HCT116 (cell line): ENCODE data around the gene SULT2B1. TPM values are rescaled to one million over a fixed set of nuclear protein-coding genes. Genes with fewer than 3 reads are reported as not detected.

Experiments
- ATAC-seq: fragments of 200-7000 bp; cut with Tn5 transposase; 2 replicates; pipeline ENCODE4 v1.9.1; 2020; ENCODE audit warnings: mild to moderate bottlenecking, moderate library complexity
- BruUV-seq: library from RNA; stranded (reverse); fragments of 400-500 nt; replicated peaks from 2 replicates; lab custom pipeline; 2021; lab: Mats Ljungman, UMichigan
- CTCF ChIA-PET: fragments of 300-600 bp; sonication (Branson Sonifier 250); formaldehyde crosslinking; loops from one replicate; lab custom pipeline; 2021; ENCODE audit warnings: antibody characterized with exemption; lab: Charles Lee
- POLR2A ChIA-PET: fragments of 300-600, 350-600 bp; sonication (Branson Sonifier 250); formaldehyde crosslinking; loops from one replicate; lab custom pipeline; 2021; ENCODE audit warnings: antibody characterized with exemption; lab: Charles Lee
- RAD21 ChIA-PET, 2 experiments: fragments of 300-600 bp; sonication (Branson Sonifier 250); formaldehyde crosslinking; loops; one replicate each; lab custom pipeline; 2023; ENCODE audit warnings: low total read pairs in 2 of 2; ENCODE audit not compliant: uncharacterized antibody in 2 of 2, unreplicated experiment in 2 of 2, low non-redundant PET in 1 of 2; lab: Charles Lee
- DNase-seq: peaks from one replicate; pipeline ENCODE4 v3.0.0-alpha.2; 2010; ENCODE audit warnings: low read depth, low spot score
- H2AFZ ChIP-seq: fragments of 200-600 bp; shearing (Covaris generic), sonication (generic); 2 replicates; pipeline ENCODE4 v1.6.1; 2017; ENCODE audit warnings: low read depth, mixed run types, mixed read lengths, antibody characterized with exemption, low read length; ENCODE audit not compliant: poor library complexity, severe bottlenecking
- H3K27ac ChIP-seq: 2 replicates; pipeline ENCODE4 v1.5.1; 2012; ENCODE audit warnings: low read depth, low read length
- H3K27me3 ChIP-seq: fragments of 200-600 bp; sonication (generic); 2 replicates; pipeline ENCODE4 v1.6.1; 2016; ENCODE audit warnings: mixed run types, low read length, mixed read lengths; ENCODE audit not compliant: insufficient read depth
- H3K36me3 ChIP-seq, 2 experiments: fragments of 200-500 bp in 1 of 2; fragments of 200-600 bp in 1 of 2; sonication (Bioruptor generic) in 1 of 2; sonication (generic) in 1 of 2; 2 replicates each; pipeline versions ENCODE4 v1.5.1 to v1.6.1; 2014 to 2016; ENCODE audit warnings: low read length in 2 of 2, inconsistent platforms in 1 of 2, mixed read lengths in 1 of 2, mixed run types in 1 of 2; ENCODE audit not compliant: insufficient read depth in 2 of 2, control insufficient read depth in 1 of 2
- H3K4me1 ChIP-seq, 2 experiments: fragments of 200-600 bp in 1 of 2; sonication (generic) in 1 of 2; 2 replicates each; pipeline versions ENCODE4 v1.5.1 to v1.6.1; 2012 to 2017; ENCODE audit warnings: low read length in 2 of 2, inconsistent platforms in 1 of 2, mild to moderate bottlenecking in 1 of 2, mixed read lengths in 1 of 2, mixed run types in 1 of 2, moderate library complexity in 1 of 2; ENCODE audit not compliant: insufficient read depth in 2 of 2, control insufficient read depth in 1 of 2
- H3K4me2 ChIP-seq: fragments of 200-600 bp; sonication (generic); 2 replicates; pipeline ENCODE4 v1.6.1; 2017; ENCODE audit warnings: mixed run types, low read length, mixed read lengths
- H3K4me3 ChIP-seq, 2 experiments: fragments of 200-600 bp in 1 of 2; sonication (generic) in 1 of 2; replicated peaks in 1 of 2; 2 replicates each; pipeline ENCODE4 v1.5.1; 2011 to 2016; ENCODE audit warnings: low read length in 2 of 2, control low read depth in 1 of 2, low read depth in 1 of 2, mild to moderate bottlenecking in 1 of 2, mixed read lengths in 1 of 2, mixed run types in 1 of 2
- H3K79me2 ChIP-seq: fragments of 200-600 bp; sonication (generic); 2 replicates; pipeline ENCODE4 v1.6.1; 2017; ENCODE audit warnings: mild to moderate bottlenecking, mixed run types, low read length, moderate library complexity, mixed read lengths; ENCODE audit not compliant: insufficient read depth
- H3K9ac ChIP-seq: fragments of 200-600 bp; sonication (generic); 2 replicates; pipeline ENCODE4 v1.6.1; 2016; ENCODE audit warnings: low read length, mixed read lengths
- H3K9me2 ChIP-seq: fragments of 200-600 bp; sonication (generic), shearing (Covaris generic); 2 replicates; pipeline ENCODE4 v1.6.1; 2017; ENCODE audit warnings: mixed run types, mild to moderate bottlenecking, moderate library complexity; ENCODE audit not compliant: insufficient read depth
- H3K9me3 ChIP-seq, 2 experiments: fragments of 200-500 bp in 1 of 2; fragments of 200-600 bp in 1 of 2; sonication (Bioruptor generic) in 1 of 2; sonication (generic) in 1 of 2; 2 replicates each; pipeline ENCODE4 v1.6.1; 2014 to 2017; ENCODE audit warnings: low read length in 2 of 2, mixed read lengths in 2 of 2, inconsistent platforms in 1 of 2, low read depth in 1 of 2, mild to moderate bottlenecking in 1 of 2, mixed run types in 1 of 2, moderate library complexity in 1 of 2; ENCODE audit not compliant: control insufficient read depth in 1 of 2, insufficient read depth in 1 of 2
- H4K20me1 ChIP-seq: fragments of 200-600 bp; sonication (generic), shearing (Covaris generic); 2 replicates; pipeline ENCODE4 v1.6.1; 2017; ENCODE audit warnings: mixed run types, mild to moderate bottlenecking, moderate library complexity; ENCODE audit not compliant: insufficient read depth
- EZH2 ChIP-seq: fragments of 200-600 bp; sonication (generic); IDR thresholded peaks from 2 replicates; pipeline ENCODE4 v1.6.1; 2017; ENCODE audit warnings: antibody characterized with exemption, mixed run types
- MAX ChIP-seq: IDR thresholded peaks from 2 replicates; pipeline ENCODE4 v1.6.1; 2012
- POLR2A ChIP-seq: IDR thresholded peaks from 2 replicates; pipeline ENCODE4 v1.7.0; 2011; ENCODE audit warnings: borderline replicate concordance; ENCODE audit not compliant: insufficient read depth, insufficient read length; ENCODE audit errors: extremely low read depth
- POLR2AphosphoS5 ChIP-seq: IDR thresholded peaks from 2 replicates; pipeline ENCODE4 v1.6.1; 2011; ENCODE audit warnings: mild to moderate bottlenecking, low read depth, low read length, moderate library complexity
- RAD21 ChIP-seq: IDR thresholded peaks from 2 replicates; pipeline ENCODE4 v1.6.1; 2012; ENCODE audit warnings: low read depth, mild to moderate bottlenecking
- ZFX ChIP-seq: fragments of 450-650 bp; IDR thresholded peaks from 2 replicates; pipeline ENCODE4 v1.6.1; 2017
- ZNF274 ChIP-seq: fragments of 200-500 bp; sonication (Bioruptor generic); IDR thresholded peaks from 2 replicates; pipeline ENCODE4 v1.6.1; 2014; ENCODE audit warnings: mild to moderate bottlenecking, low read depth, low read length, inconsistent platforms
- intact Hi-C: fragments of 100-400 bp; cut with micrococcal nuclease; formaldehyde crosslinking; loops from 2 replicates; pipeline ENCODE4 v1.10.0; 2022
- total RNA-seq: library from RNA; stranded (reverse); gene quantifications from one replicate; pipeline ENCODE4 v1.2.1, GENCODE V29; 2021; ENCODE audit not compliant: unreplicated experiment
- TF ChIP-seq, protein P1 (sequence below): IDR thresholded peaks from 2 replicates; pipeline ENCODE4 v1.6.1; 2012

Gene SULT2B1
- total RNA-seq, 1 experiment from 2014 or later = 4.8 TPM

DNA sequence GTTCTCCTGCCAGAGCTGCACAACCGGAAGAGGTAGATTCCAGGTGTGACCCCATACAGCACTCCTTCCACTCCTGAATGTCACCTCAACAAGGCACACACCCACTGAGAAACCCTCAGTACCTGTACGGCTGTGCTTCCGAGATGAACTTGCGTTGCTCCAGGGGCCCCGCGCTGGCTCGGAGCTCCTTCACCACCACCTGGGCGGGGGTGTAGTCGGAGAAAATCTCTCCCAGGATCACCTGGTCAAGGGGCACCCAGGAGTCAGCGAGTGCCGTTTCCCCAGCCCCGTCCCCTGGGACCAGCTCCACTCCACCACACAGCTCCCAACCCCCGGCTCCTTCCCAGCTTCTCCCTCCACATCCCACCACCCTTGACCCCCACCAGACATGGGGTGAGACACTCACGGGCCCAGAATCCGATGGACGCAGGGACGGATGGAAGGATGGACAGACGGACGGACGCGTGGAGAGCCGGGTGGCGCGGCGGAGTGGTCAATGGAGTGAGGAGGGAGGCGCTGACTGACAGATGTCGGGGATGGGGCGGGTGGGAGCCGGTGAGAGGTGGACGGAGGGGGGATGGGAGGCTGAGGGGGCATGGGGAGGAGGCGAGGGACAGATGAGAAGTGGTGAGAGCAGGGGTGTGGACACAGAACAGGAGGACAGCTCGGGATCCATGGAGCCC, 43.1 kb upstream of the SULT2B1 start (continued):
- TF ChIP-seq EZH2 (no peak), ZNF274 (no peak), MAX (no peak), POLR2A (no peak), RAD21 (no peak), ZFX (no peak)
- TF ChIP-seq, protein P1, sequence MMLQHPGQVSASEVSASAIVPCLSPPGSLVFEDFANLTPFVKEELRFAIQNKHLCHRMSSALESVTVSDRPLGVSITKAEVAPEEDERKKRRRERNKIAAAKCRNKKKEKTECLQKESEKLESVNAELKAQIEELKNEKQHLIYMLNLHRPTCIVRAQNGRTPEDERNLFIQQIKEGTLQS = no peak

DNA sequence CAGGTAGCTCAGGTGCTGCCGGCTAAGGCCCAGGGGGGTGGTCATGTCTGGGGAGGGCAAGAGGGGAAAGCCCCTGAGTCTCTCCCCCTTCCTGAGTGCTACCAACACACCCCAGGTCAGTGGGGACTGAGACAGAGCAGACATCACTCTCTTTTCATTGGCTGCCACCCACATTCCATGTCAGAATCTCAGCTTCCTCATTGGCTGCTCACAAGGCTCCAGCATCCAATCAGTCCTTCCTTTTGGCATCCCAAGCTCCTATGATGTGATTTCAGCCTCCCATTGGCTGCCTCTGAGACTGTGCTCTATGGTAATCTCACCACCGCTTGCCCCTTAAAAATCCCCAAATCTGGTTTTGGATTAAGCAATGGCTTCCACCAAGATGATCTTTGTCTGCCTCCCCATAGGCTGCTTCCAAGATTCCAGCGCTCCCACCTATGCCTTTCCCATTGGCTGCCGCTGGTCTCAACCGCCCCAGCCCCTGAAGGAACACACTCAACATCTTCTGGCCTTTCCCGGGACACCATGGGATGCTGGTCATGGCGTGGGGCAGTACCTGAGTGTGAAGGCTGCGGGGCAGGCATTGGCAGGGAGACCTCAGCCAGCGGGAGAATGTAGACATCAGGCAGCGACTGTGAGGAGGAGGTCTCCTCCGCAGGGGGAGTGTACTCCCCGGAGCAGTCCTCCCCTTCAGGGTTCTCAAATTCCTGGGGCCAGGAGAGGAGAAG, 42.3 kb upstream of the SULT2B1 start:
- DNase-seq (no peak), ATAC-seq (peak; percentile 23; the same call in 1 of the 2 replicates)
- BruUV-seq = no TSS peak
- ChIA-PET POLR2A (interaction anchor here (0.6 kb wide), 1 partner anchor 7 kb away, joined by 3 read pairs; no protein-coding TSS in a partner anchor), CTCF (interaction anchor here (1.0 to 6.6 kb wide), 3 partner anchors 20 to 243 kb away, joined by 3 to 276 read pairs (median 3); no protein-coding TSS in a partner anchor), RAD21 (interaction anchor here in 1 of 2 experiments (5.4 kb wide), 1 partner anchor 74 kb away, joined by 75 read pairs; no protein-coding TSS in a partner anchor)
- Histone ChIP-seq H3K9me3 (no peaks in the 10 kb centered on the region), H3K4me2 (no peak overlapping the region), H3K9ac (no peak overlapping the region), H3K9me2 (no peaks in the 10 kb centered on the region), H3K79me2 (no peaks in the 10 kb centered on the region), H3K4me3 (no peak overlapping the region), H3K36me3 (no peaks in the 10 kb centered on the region), H3K27ac (no peak overlapping the region), H2AFZ (no peak overlapping the region), H3K27me3 (no peaks in the 10 kb centered on the region), H3K4me1 (peaks cover 0 to 28% of the 10 kb centered on the region in 2 experiments; a peak in 2 of 4 replicates), H4K20me1 (no peaks in the 10 kb centered on the region)
- intact Hi-C loops = no loop called here
- no peak for TF ChIP-seq POLR2AphosphoS5
